Measurements from ENCODE around the gene CLASRP.

DNA sequence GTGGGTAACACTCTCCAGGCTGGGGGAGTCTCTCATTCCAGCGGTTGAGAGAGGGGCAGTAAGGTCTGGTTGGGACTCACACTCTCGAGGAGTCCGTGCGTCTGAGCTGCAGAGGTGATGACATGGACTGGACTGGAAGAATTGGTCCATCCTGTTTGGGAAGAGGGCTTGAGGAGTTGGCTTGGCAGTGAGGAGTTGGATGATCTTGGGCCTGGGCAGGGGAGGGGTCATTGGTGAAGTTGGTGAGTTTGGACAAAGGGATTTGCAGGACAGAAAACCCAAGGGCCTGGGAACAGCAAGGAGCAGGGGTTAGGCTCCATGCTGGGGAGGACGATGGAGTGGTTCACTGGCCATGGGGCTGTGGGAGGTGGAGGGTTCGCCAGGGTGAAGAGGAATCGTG lies 57.9 kb downstream of the CLASRP start:
- TF ChIP-seq EZH2phosphoT487 (IDR thresholded peaks at IDR 0.05; ENCODE audit: low read depth): no peak
- TF ChIP-seq, protein P1, sequence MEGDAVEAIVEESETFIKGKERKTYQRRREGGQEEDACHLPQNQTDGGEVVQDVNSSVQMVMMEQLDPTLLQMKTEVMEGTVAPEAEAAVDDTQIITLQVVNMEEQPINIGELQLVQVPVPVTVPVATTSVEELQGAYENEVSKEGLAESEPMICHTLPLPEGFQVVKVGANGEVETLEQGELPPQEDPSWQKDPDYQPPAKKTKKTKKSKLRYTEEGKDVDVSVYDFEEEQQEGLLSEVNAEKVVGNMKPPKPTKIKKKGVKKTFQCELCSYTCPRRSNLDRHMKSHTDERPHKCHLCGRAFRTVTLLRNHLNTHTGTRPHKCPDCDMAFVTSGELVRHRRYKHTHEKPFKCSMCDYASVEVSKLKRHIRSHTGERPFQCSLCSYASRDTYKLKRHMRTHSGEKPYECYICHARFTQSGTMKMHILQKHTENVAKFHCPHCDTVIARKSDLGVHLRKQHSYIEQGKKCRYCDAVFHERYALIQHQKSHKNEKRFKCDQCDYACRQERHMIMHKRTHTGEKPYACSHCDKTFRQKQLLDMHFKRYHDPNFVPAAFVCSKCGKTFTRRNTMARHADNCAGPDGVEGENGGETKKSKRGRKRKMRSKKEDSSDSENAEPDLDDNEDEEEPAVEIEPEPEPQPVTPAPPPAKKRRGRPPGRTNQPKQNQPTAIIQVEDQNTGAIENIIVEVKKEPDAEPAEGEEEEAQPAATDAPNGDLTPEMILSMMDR (IDR thresholded peaks at IDR 0.05; ENCODE audit: low read depth, low read length): no peak
